KMS-11 (cell line): ENCODE results near the gene FREY1.

Source experiments
- H2AFZ ChIP-seq: fragments of 200-600 bp; sonication (generic); 2 replicates; pipeline ENCODE4 v1.6.1; 2016; ENCODE audit warnings: antibody characterized with exemption, mixed run types, low read depth
- H3K27ac ChIP-seq: fragments of 200-600 bp; sonication (generic); 2 replicates; pipeline ENCODE4 v1.6.1; 2016; ENCODE audit warnings: mild to moderate bottlenecking, mixed run types
- H3K27me3 ChIP-seq: fragments of 200-600 bp; sonication (generic); 2 replicates; pipeline ENCODE4 v1.6.1; 2017; ENCODE audit warnings: mild to moderate bottlenecking, low read depth, mixed run types, moderate library complexity; ENCODE audit not compliant: insufficient read depth
- H3K36me3 ChIP-seq: fragments of 200-600 bp; sonication (generic); 2 replicates; pipeline ENCODE4 v1.6.1; 2017; ENCODE audit warnings: mild to moderate bottlenecking, mixed run types; ENCODE audit not compliant: insufficient read depth
- H3K4me1 ChIP-seq: fragments of 200-600 bp; sonication (generic); 2 replicates; pipeline ENCODE4 v1.6.1; 2016; ENCODE audit warnings: mild to moderate bottlenecking, low read depth, mixed run types; ENCODE audit not compliant: poor library complexity, severe bottlenecking
- H3K4me2 ChIP-seq: fragments of 200-600 bp; sonication (generic); 2 replicates; pipeline ENCODE4 v1.7.0; 2016; ENCODE audit warnings: mild to moderate bottlenecking, mixed run types
- H3K4me3 ChIP-seq: fragments of 200-600 bp; sonication (generic); IDR thresholded peaks from 2 replicates; pipeline ENCODE4 v1.6.1; 2017; ENCODE audit warnings: low read depth, low read length, mixed read lengths; ENCODE audit not compliant: insufficient read depth
- H3K79me2 ChIP-seq: fragments of 200-600 bp; sonication (generic); 2 replicates; pipeline ENCODE4 v1.6.1; 2016; ENCODE audit warnings: low read depth, mixed run types; ENCODE audit not compliant: insufficient read depth
- H3K9ac ChIP-seq: fragments of 200-600 bp; sonication (generic); 2 replicates; pipeline ENCODE4 v1.6.1; 2016; ENCODE audit warnings: mild to moderate bottlenecking, mixed run types
- H4K20me1 ChIP-seq: fragments of 200-600 bp; sonication (generic); 2 replicates; pipeline ENCODE4 v1.6.1; 2016; ENCODE audit warnings: mild to moderate bottlenecking, mixed run types; ENCODE audit not compliant: insufficient read depth
- CTCF ChIP-seq: fragments of 200-600 bp; sonication (generic); conservative IDR thresholded peaks from 2 replicates; pipeline ENCODE4 v1.6.1; 2017; ENCODE audit warnings: low read depth, mild to moderate bottlenecking, antibody characterized with exemption, low read length, moderate library complexity, mixed read lengths

The FREY1 gene

GRCh38 chr11:45860764-45861510 is 46.1 kb downstream of the FREY1 start:
- Histone ChIP-seq H4K20me1 (no peaks in the 10 kb centered on the region), H3K27me3 (no peaks in the 10 kb centered on the region), H3K9ac (no peak overlapping the region), H3K4me1 (peaks cover 25% of the 10 kb centered on the region), H3K36me3 (no peaks in the 10 kb centered on the region), H2AFZ (no peak overlapping the region), H3K27ac (no peak overlapping the region), H3K79me2 (no peaks in the 10 kb centered on the region), H3K4me2 (no peak overlapping the region), H3K4me3 (no peak overlapping the region)
- no peak for TF ChIP-seq CTCF

DNA sequence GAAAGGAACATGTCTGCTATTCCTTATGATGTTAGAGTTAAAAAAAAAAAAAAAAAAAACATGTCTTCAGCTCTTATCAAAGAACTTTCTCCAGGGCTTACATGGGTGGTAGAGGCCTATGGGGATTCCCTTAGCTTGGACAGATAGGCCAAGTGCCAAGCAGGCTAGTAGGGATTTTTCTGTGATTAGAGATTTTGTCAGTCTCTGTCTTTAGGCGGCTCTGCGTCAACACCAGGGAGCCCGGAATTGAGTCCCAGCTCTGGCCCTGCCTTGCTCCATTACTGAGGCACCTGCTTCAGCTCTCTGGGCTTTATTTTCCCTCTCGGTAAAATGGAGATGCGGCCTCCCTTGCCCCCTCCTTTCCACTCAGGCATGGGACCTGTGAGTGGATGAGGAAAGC is 46.7 kb downstream of the FREY1 start:
- TF ChIP-seq CTCF = no peak
- Histone ChIP-seq H3K4me1 (peaks cover 25% of the 10 kb centered on the region), H4K20me1 (no peaks in the 10 kb centered on the region), H3K27me3 (no peaks in the 10 kb centered on the region), H3K4me2 (no peak overlapping the region), H2AFZ (no peak overlapping the region), H3K36me3 (no peaks in the 10 kb centered on the region), H3K79me2 (no peaks in the 10 kb centered on the region; the same call in 1 of the 2 replicates), H3K9ac (no peak overlapping the region), H3K4me3 (no peak overlapping the region), H3K27ac (no peak overlapping the region)

DNA sequence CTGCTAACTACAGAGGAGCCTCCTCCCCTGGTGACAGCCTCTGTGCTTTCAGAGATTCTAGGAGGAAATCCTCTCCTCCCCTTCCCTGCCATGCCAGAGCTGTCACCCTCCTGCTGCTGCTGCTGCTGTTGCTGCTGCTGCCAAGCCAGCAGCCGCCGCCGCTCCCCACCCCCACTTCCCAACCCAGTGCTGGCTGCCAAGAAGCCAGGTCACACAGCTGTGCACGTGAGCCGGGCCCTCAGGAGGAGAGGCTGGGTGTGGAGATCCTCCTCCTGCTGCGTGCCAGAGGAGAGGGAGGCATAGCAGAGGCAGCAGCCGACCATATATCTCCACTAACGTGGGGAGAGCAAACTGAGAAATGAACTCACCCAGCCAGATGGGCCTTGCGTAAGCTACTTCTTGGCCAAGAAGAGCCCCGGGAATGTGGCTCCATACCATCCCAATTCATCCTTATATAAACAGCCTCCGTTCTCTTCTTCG is 47.4 kb downstream of the FREY1 start:
- Histone ChIP-seq H3K4me2 (no peak overlapping the region), H3K4me3 (no peak overlapping the region), H3K36me3 (no peaks in the 10 kb centered on the region)

DNA sequence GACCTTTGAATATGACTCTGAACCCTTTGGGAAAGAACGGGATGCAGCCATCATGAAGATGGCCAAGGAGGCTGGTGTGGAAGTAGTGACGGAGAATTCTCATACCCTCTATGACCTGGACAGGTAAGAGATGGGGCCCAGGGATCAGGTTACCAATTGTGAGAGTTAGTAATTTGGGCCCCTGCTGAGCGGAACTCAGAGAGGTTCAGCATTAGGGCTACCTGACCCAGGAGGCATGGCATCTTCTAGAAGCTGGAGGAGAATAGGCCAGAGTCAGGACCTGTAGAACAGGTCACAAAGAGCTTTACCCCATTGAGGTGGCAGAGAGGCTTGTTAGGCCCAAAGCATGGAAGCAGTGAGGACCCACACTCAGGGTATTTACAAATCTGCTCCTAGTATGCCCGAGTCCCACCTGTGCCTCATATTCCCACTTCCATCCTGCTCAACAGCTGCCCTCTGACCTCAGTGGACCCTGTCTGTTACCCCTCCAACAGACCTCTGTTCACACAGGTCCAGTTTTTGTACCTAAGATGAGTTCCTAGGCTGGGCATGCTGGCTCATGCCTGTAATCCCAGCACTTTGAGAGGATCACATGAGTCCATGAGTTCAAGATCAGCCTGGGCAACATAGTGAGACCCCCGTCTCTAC is 48.2 kb downstream of the FREY1 start:
- H3K4me1 ChIP-seq = peaks cover 26% of the 10 kb centered on the region
- peaks cover 11% of the 10 kb centered on the region; the same call in 1 of the 2 replicates for H3K79me2 ChIP-seq
- H4K20me1 ChIP-seq = no peaks in the 10 kb centered on the region
- H3K27me3 ChIP-seq = no peaks in the 10 kb centered on the region
- no peak overlapping the region for H2AFZ ChIP-seq
- H3K9ac ChIP-seq = no peak overlapping the region; the same call in 1 of the 2 replicates
- peak overlapping the region; percentile 63 for H3K4me2 ChIP-seq
- no peak overlapping the region for H3K4me3 ChIP-seq
- H3K27ac ChIP-seq = peak overlapping the region; percentile 70
- H3K36me3 ChIP-seq = no peaks in the 10 kb centered on the region
- TF ChIP-seq CTCF = no peak

More for the DNA sequence above, 47.4 kb downstream of the FREY1 start:
- Histone ChIP-seq H3K27ac (no peak overlapping the region), H3K9ac (no peak overlapping the region), H3K79me2 (peaks cover 3% of the 10 kb centered on the region; the same call in 1 of the 2 replicates), H2AFZ (no peak overlapping the region), H3K4me1 (peaks cover 25% of the 10 kb centered on the region), H4K20me1 (no peaks in the 10 kb centered on the region), H3K27me3 (no peaks in the 10 kb centered on the region)
- TF ChIP-seq CTCF = no peak
